Left lung (tissue), 10 donors: Measurements from ENCODE around the gene TRMT44. TPM values are rescaled to one million over a fixed set of nuclear protein-coding genes. Genes with fewer than 3 reads are reported as not detected.
"Not testable (repeated sequence)": the region's sequence is repeated elsewhere in the genome, so short reads cannot be mapped to it uniquely, and the experiment has no call there.

Source experiments
- ATAC-seq: fragments of 200-7000 bp; cut with Tn5 transposase; one replicate; pipeline ENCODE4 v1.9.1; 2020; ENCODE audit warnings: moderate library complexity
- DNase-seq, 4 donors: peaks; one replicate each; pipeline ENCODE4 v3.0.0-alpha.2; 2013 to 2020
- H3K27ac ChIP-seq, 2 donors: fragments of 200-600 bp; sonication (generic) in 1 of 2; one replicate each; pipeline versions ENCODE4 v1.5.0 to v1.8.0; 2020 to 2021
- H3K27me3 ChIP-seq, 2 donors: fragments of 200-600 bp; sonication (generic) in 1 of 2; one replicate each; pipeline versions ENCODE4 v1.5.0 to v1.8.0; 2020 to 2021
- H3K36me3 ChIP-seq, 2 donors: fragments of 200-600 bp; sonication (generic) in 1 of 2; one replicate each; pipeline versions ENCODE4 v1.5.0 to v1.8.0; 2020 to 2021
- H3K4me1 ChIP-seq, 2 donors: fragments of 200-600 bp; one replicate each; pipeline ENCODE4 v1.8.0; 2021
- H3K4me3 ChIP-seq, 2 donors: fragments of 200-600 bp; sonication (generic) in 1 of 2; one replicate each; pipeline versions ENCODE4 v1.5.0 to v1.8.0; 2020 to 2021; ENCODE audit warnings: mild to moderate bottlenecking in 1 of 2
- H3K9me3 ChIP-seq, 2 donors: fragments of 200-600 bp; sonication (generic) in 1 of 2; one replicate each; pipeline versions ENCODE4 v1.5.0 to v1.8.0; 2020 to 2021
- intact Hi-C, 2 donors: fragments of 100-400 bp; cut with DNase I; formaldehyde crosslinking; loops; one replicate each; pipeline versions ENCODE4 v1.11.2 to v1.14.2; 2022
- polyA plus RNA-seq, 6 donors: library from polyadenylated mRNA; unstranded; fragments of 120-200 nt; gene quantifications; one replicate each; pipeline ENCODE4 v1.2.1, GENCODE V29; 2013; ENCODE audit not compliant: insufficient read length in 6 of 6
- total RNA-seq, 2 donors: library from RNA; stranded (reverse); fragmentation: NEBNext Ultra II Directional; extraction: Animal tissue kit (Norgen Biotek cat#: 25700); gene quantifications; one replicate each; pipeline ENCODE4 v1.2.1, GENCODE V29; 2021
- TF ChIP-seq, protein P1 (sequence below), 2 donors: fragments of 200-600 bp; sonication (generic) in 1 of 2; IDR thresholded peaks; one replicate each; pipeline versions ENCODE4 v1.5.0 to v1.8.0; 2021; ENCODE audit warnings: antibody characterized with exemption in 2 of 2
- donor health status: DM: no; HTN: yes; CAD: no.
- donor health status: DM: no; HTN: no; CAD: no.

TRMT44 gene
- total and polyA plus RNA-seq, 8 donors: 15.0 to 20.6 (median 19.1) TPM

DNA sequence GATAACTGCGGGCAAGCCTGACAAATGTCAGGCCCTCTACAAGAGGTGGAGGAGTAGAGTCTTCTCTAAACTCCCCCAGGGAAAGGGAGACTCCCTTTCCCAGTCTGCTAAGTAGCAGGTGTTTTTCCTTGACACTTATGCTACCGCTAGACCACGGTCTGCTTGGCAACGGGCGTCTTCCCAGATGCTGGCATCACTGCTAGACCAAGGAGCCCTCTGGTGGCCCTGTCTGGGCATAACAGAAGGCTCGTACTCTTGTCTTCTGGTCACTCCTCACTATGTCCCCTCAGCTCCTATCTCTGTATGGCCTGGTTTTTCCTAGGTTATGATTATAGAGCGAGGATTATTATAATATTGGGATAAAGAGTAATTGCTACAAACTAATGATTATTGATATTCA is 33.7 kb upstream of the TRMT44 start:
- peaks cover 0 to 19% of the 10 kb centered on the region in 2 donors for H3K4me1 ChIP-seq
- H3K27me3 ChIP-seq, DNase-seq, H3K27ac ChIP-seq, H3K9me3 ChIP-seq, H3K4me3 ChIP-seq, ATAC-seq: not testable (repeated sequence)
- H3K36me3 ChIP-seq: peaks cover 0 to 74% of the 10 kb centered on the region in 2 donors
- intact Hi-C loops: loop anchor here in 1 of 2 donors (10.0 kb wide), 1 partner anchor 172 kb away; no protein-coding TSS in a partner anchor
- TF ChIP-seq, protein P1, sequence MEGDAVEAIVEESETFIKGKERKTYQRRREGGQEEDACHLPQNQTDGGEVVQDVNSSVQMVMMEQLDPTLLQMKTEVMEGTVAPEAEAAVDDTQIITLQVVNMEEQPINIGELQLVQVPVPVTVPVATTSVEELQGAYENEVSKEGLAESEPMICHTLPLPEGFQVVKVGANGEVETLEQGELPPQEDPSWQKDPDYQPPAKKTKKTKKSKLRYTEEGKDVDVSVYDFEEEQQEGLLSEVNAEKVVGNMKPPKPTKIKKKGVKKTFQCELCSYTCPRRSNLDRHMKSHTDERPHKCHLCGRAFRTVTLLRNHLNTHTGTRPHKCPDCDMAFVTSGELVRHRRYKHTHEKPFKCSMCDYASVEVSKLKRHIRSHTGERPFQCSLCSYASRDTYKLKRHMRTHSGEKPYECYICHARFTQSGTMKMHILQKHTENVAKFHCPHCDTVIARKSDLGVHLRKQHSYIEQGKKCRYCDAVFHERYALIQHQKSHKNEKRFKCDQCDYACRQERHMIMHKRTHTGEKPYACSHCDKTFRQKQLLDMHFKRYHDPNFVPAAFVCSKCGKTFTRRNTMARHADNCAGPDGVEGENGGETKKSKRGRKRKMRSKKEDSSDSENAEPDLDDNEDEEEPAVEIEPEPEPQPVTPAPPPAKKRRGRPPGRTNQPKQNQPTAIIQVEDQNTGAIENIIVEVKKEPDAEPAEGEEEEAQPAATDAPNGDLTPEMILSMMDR (IDR thresholded peaks at IDR 0.05): peak; percentile 27 to 57

DNA sequence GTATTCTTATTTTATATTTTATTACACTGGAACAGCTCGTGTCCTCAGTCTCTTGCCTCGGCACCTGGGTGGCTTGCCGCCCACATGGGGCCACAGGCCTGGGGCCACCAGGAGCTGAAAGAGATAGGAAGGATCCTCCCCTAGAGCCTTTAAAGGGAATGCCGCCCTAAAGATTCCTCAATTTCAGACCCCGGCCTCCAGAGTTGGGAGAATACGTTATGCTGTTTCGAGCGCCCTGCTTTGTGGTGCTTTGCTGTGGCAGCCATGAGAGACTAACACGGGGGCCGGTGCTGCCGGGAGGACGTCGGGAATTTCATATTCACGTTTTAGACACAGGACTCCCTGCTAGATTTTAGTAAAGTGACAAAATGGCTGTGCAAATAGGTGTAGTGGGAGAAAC is 33.3 kb upstream of the TRMT44 start:
- no peak for ATAC-seq
- intact Hi-C loops: loop anchor here in 1 of 2 donors (10.0 kb wide), 1 partner anchor 173 kb away; no protein-coding TSS in a partner anchor
- H3K36me3 ChIP-seq: peaks cover 0 to 76% of the 10 kb centered on the region in 2 donors

DNA sequence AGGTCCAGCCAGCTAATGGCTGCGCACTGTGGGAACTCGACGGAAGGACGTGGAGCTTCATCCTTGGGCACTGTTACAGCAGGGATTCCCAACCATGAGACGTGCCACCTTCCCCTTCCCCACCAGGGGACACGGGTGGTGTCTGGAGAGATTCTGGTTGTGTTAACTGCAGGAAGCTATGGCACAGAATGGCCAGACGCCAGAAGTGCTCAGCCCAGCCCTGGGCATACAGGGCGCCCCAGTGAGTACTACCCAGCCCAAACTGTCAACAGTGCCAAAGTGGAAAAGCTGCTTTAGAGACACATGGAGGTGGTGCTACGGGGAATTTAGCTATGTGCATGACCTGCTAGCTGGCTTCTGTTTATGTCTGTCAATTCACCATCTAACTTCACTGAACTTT is 32.8 kb upstream of the TRMT44 start:
- H3K27me3 ChIP-seq: no peaks in the 10 kb centered on the region
- peaks cover 0 to 11% of the 10 kb centered on the region in 2 donors for H3K4me1 ChIP-seq
- no peak for DNase-seq
- peaks cover 0 to 78% of the 10 kb centered on the region in 2 donors for H3K36me3 ChIP-seq
- no peak overlapping the region for H3K4me3 ChIP-seq
- no peak overlapping the region for H3K27ac ChIP-seq
- TF ChIP-seq, protein P1 (IDR thresholded peaks at IDR 0.05): no peak
- intact Hi-C loops: loop anchor here in 1 of 2 donors (10.0 kb wide), 1 partner anchor 173 kb away; no protein-coding TSS in a partner anchor
- H3K9me3 ChIP-seq: peaks cover 0 to 2% of the 10 kb centered on the region in 2 donors
- peak; percentile 66 for ATAC-seq

More for the DNA sequence above, 33.3 kb upstream of the TRMT44 start:
- H3K4me3 ChIP-seq: no peak overlapping the region
- no peaks in the 10 kb centered on the region for H3K27me3 ChIP-seq
- TF ChIP-seq, protein P1 (IDR thresholded peaks at IDR 0.05): no peak
- no peak overlapping the region for H3K27ac ChIP-seq
- no peak for DNase-seq
- H3K9me3 ChIP-seq: peaks cover 0 to 2% of the 10 kb centered on the region in 2 donors
- H3K4me1 ChIP-seq: peaks cover 0 to 15% of the 10 kb centered on the region in 2 donors

DNA sequence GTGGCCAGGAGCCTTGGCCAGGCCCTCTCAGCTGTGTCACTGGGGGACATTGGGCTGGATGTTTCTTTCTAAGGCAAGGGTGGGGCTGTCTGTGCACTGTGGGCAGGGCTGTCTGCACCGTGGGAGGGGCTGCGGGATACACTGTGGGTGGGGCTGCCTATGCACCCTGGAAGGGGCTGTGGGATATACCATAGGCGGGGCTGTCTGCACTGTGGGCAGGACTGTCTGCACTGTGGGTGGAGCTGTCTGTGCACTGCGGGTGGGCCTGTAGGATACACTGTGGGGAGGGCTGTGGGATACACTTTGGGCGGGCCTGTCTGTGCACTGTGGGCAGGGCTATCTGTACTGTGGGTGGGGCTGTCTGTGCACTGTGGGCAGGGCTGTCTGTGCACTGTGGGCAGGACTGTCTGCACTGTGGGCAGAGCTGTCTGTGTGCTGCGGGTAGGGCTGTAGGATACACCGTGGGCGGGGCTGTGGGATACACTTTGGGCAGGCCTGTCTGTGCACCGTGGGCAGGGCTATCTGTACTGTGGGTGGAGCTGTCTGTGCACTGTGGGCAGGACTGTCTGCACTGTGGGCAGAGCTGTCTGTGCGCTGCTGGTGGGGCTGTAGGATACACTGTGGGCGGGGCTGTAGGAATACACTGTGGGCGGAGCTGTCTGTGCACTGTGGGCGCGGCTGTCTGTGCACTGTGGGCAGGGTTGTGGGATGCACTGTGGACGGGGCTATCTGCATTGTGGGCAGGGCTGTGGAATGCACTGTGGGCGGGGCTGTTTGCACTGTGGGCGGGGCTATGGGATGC is 31.1 kb upstream of the TRMT44 start:
- TF ChIP-seq, protein P1 (IDR thresholded peaks at IDR 0.05): no peak
- peaks cover 0 to 2% of the 10 kb centered on the region in 2 donors for H3K9me3 ChIP-seq
- DNase-seq (peak in 1 of 4 donors; percentile 60), ATAC-seq (peak; percentile 48)
- intact Hi-C loops: loop anchor here in 1 of 2 donors (10.0 kb wide), 1 partner anchor 175 kb away; no protein-coding TSS in a partner anchor
- H3K36me3 ChIP-seq: peaks cover 0 to 81% of the 10 kb centered on the region in 2 donors
- H3K27me3 ChIP-seq: no peaks in the 10 kb centered on the region
- H3K4me3 ChIP-seq: no peak overlapping the region
- no peaks in the 10 kb centered on the region for H3K4me1 ChIP-seq
- no peak overlapping the region for H3K27ac ChIP-seq

DNA sequence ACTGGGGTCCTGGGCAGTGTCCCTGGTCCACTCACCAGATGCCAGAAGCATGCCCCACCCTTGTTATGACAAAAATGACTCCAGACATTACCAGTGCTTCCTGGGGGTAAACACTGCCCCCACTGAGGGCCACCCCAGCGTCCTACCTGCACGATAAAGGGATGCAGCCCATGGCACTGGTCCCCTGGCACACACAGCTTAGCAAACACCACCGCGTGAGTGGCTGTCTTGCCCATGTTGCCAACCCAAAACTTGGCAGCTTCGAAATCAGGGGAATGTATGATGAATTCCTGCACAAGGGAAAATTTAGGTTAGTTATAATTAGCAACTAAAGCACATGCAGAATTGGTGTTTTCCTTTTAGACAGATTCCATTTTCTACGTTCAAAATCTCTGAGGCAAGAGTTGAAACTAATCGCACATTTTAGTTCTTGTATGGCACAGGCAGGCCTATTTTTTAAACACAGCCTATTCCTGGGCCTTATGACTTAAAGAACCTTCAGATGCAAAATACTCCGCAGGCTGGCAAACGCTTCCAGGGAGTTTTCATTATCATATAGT is 30.4 kb upstream of the TRMT44 start:
- Histone ChIP-seq H3K36me3 (peaks cover 0 to 81% of the 10 kb centered on the region in 2 donors), H3K4me3 (no peak overlapping the region), H3K4me1 (no peaks in the 10 kb centered on the region), H3K9me3 (peaks cover 0 to 2% of the 10 kb centered on the region in 2 donors), H3K27me3 (no peaks in the 10 kb centered on the region), H3K27ac (no peak overlapping the region)
- ATAC-seq (no peak), DNase-seq (no peak)
- intact Hi-C loops: no loop called here
- TF ChIP-seq, protein P1 (IDR thresholded peaks at IDR 0.05): no peak
